ENCODE measurements around the gene DOK6. TPM values are rescaled to one million over a fixed set of nuclear protein-coding genes. Genes with fewer than 3 reads are reported as not detected.

Gene DOK6
- total and polyA plus RNA-seq, 2 donors (not counting 3 experiments of a cell fraction or from before 2014, with no cell fraction given): under 0.01 TPM; not detected in 1

DNA sequence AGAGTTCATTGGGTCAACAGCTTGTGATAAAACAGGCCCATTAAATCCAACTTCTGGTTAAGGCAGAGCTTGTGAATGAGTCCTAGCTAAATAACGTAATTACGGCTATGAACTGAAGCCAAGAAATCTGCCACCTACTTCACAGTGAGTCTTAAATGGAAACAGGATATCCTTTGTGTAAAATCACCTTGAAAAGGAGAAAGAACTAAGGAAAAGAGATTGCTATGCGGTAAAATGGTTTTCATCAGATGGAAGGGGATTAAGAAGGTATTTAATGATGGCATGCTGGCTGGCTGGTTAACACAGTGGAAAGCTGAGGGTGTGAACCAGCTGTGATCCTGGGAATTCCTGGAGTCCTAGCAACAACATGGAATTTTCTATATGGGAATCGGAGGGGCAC, 156.6 kb downstream of the DOK6 start:
- no TSS peak for BruUV-seq (replicated peaks)

More for the DNA sequence above, 156.6 kb downstream of the DOK6 start:
- Histone ChIP-seq H3K27me3 (ENCODE audit: control insufficient read depth in 2 of 2, insufficient read depth in 2 of 2, low read length in 2 of 2) (no peaks in the 10 kb centered on the region), H3K4me1 (ENCODE audit: control insufficient read depth, extremely low read depth, insufficient read depth, low read length) (no peaks in the 10 kb centered on the region), H3K79me2 (ENCODE audit: control insufficient read depth, insufficient read depth, low read length) (no peaks in the 10 kb centered on the region), H3K36me3 (ENCODE audit: control insufficient read depth in 2 of 2, extremely low read depth in 1 of 2, insufficient read depth in 2 of 2, low read length in 2 of 2) (no peaks in the 10 kb centered on the region), H4K20me1 (replicated peaks; ENCODE audit: control insufficient read depth, extremely low read depth, insufficient read depth, low read length) (no peaks in the 10 kb centered on the region), H2AFZ (ENCODE audit: low read depth, low read length) (no peak overlapping the region), H3K27ac (ENCODE audit: insufficient read depth, low read depth, low read length) (no peak overlapping the region), H3K9me3 (replicated peaks; ENCODE audit: control insufficient read depth, insufficient read depth, low read length) (no peaks in the 10 kb centered on the region), H3K4me2 (ENCODE audit: insufficient read depth, low read length) (no peak overlapping the region), H3K9ac (replicated peaks; ENCODE audit: extremely low read depth, insufficient read depth, low read length) (no peak overlapping the region), H3K9me1 (replicated peaks; ENCODE audit: control insufficient read depth, extremely low read depth, insufficient read depth, low read length) (no peaks in the 10 kb centered on the region), H3K4me3 (replicated peaks in 1 of 3; ENCODE audit: insufficient read depth in 1 of 3, low read depth in 1 of 3, low read length in 3 of 3) (no peak overlapping the region)
- ChIA-PET POLR2A (no interaction called here), CTCF (no interaction called here)
- dilution Hi-C loops (cut with MboI; ENCODE audit: extremely low pct_ligation_motif_present, low sequenced_read_pairs): no loop called here
- no peak for DNase-seq (ENCODE audit: low read depth, low spot score)
- FAIRE-seq: no peak
- intact Hi-C loops (cut with micrococcal nuclease): no loop called here
- TF ChIP-seq EZH2 (IDR thresholded peaks at IDR 0.05; ENCODE audit: borderline replicate concordance, low read depth, low read length, severe bottlenecking): no peak
- TF ChIP-seq JUN (IDR thresholded peaks at IDR 0.05; ENCODE audit: borderline replicate concordance, insufficient read depth, insufficient read length, low read depth): no peak
- no peak for TF ChIP-seq GATA2 (IDR thresholded peaks at IDR 0.05; ENCODE audit: insufficient read depth, insufficient read length, low read depth, low read length)
- TF ChIP-seq MYC (IDR thresholded peaks at IDR 0.05; ENCODE audit: low read depth, low read length): no peak
- no peak for TF ChIP-seq FOS (IDR thresholded peaks at IDR 0.05; ENCODE audit: borderline replicate concordance, insufficient read depth, low read length)
- TF ChIP-seq, protein P1, sequence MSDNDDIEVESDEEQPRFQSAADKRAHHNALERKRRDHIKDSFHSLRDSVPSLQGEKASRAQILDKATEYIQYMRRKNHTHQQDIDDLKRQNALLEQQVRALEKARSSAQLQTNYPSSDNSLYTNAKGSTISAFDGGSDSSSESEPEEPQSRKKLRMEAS (IDR thresholded peaks at IDR 0.05; ENCODE audit: insufficient read depth, insufficient read length): no peak
- TF ChIP-seq, protein P2, sequence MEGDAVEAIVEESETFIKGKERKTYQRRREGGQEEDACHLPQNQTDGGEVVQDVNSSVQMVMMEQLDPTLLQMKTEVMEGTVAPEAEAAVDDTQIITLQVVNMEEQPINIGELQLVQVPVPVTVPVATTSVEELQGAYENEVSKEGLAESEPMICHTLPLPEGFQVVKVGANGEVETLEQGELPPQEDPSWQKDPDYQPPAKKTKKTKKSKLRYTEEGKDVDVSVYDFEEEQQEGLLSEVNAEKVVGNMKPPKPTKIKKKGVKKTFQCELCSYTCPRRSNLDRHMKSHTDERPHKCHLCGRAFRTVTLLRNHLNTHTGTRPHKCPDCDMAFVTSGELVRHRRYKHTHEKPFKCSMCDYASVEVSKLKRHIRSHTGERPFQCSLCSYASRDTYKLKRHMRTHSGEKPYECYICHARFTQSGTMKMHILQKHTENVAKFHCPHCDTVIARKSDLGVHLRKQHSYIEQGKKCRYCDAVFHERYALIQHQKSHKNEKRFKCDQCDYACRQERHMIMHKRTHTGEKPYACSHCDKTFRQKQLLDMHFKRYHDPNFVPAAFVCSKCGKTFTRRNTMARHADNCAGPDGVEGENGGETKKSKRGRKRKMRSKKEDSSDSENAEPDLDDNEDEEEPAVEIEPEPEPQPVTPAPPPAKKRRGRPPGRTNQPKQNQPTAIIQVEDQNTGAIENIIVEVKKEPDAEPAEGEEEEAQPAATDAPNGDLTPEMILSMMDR (IDR thresholded peaks at IDR 0.05; ENCODE audit: extremely low read depth in 1 of 2, insufficient read depth in 1 of 2, low read depth in 1 of 2, low read length in 2 of 2): no peak
- no peak for TF ChIP-seq POLR2AphosphoS5 (IDR thresholded peaks at IDR 0.05; ENCODE audit: insufficient read depth, low read depth, low read length)
- TF ChIP-seq POLR2A (IDR thresholded peaks at IDR 0.05; ENCODE audit: low read depth, low read length): no peak

Data from endothelial cell of umbilical vein (primary cell).